HL-60/S4 treated with phorbol 12-myristate 13-acetate at 8.2 ng/mL for 4 days and 3 days (cell line): Measurements from ENCODE around the gene B2M.
"Not testable (repeated sequence)": the region's sequence is repeated elsewhere in the genome, so short reads cannot be mapped to it uniquely, and the experiment has no call there.

Experiments used
- in situ Hi-C: fragments of 300-500 bp; cut with MboI; formaldehyde crosslinking; loops from 2 replicates; pipeline ENCODE4 v1.15.0; 2022; ENCODE audit warnings: low sequenced_read_pairs

B2M gene

GRCh38 chr15:44711096-44711742 is at the start of gene B2M, which contains the start of gene PATL2:
TSS of gene B2M (plus strand) at chr15:44711517. CDS start at chr15:44711547, 30 bp downstream.
TSS of gene PATL2 (minus strand) at chr15:44711323. CDS start at chr15:44676490, 34,833 bp downstream.
- in situ Hi-C loops = no loop called here

- in situ Hi-C loops = no loop called here
These were observed 49.7 kb upstream of the B2M start for GRCh38 chr15:44661576-44661975.

DNA sequence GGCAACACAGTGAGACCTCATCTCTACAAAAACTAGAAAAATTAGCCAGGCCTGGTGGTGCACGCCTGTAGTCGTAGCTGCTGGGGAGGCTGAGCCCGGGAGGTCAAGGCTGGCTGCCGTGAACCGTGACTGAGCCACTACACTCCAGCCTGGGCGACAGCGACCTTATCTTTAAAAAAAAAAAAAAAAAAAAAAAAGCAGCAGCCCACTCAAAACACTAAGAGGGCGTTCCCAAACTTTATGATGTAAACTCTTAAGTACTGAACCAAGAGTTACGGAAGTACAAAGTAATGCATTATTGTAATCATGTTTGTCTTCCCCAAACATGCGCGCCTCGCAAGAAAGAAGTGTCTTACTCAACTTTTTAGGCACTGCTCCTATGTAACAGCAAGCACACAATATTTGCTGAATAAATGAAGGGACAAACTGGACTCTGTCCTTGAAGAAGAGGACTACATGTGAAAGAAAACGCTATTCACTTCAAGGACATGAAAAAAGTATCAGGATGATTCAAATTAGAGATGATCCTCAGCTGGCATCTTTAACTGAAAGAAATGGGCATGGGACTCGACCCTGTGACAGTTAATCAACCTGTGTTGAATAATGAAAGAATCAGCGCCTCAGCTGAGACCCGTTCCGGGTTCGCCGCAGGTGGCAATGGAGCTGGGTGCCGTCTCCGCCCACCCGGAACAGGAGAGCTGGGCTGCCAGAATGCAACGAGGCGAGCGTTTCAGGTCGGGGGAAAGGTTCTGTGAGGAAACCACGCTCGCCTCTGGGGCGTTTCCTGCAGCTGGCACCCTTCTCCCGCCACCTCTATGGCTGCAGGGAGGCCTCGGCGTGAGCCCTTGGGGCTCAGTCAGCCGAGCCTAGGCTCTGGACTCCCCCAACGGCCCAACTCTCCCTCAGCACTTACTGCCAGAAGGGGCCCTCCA is 48.6 kb upstream of the B2M start:
- in situ Hi-C loops = no loop called here

DNA sequence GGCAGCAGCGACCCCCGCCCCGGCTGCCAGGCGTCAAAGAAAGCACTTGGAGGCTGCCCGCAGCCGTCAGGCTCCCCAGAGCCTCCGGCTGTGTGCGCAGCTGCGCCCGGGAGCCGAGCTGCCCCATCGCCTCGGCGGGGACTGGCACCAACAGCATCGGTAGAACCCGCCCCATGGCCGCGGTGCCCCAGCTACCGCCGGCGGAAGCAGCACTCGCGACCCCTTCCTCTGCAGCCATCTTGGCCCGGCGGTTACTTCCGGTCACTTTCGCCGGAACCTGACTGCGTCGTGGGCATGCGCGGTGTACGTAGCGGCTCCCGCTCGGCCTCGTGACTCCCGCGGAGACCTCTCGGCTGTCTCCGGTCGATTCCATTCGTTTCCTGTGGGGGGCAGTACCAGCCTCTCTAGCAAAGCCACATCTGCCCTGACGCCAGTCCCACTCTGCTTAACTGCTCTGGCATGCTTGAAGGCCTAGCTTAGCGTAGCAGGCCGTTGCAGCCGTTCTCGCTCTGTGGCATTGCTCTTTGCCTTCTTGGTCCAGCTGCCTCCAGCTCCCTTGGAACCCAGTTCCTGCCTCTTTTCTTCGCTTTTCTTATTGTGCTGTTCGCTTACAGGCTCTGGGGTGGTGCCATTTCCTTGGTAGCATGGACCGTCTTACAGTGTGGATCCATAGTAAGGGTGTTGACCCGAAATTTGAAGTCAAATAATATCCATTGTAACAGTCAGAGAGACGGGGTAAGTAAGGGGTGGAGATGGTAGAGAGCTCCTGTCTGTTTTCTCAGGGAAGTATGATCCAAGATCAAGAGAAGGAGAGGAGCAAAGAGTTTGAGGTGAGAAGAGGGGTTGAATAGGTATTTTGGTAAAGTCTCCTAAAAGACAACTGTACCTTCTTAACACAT is 47.7 kb upstream of the B2M start, which contains the start of gene SPG11:
SPG11 (minus strand) TSS at position 253 of the 899 bp plus-strand sequence; CDS start at position 238, 15 bp downstream.
- in situ Hi-C loops = no loop called here

GRCh38 chr15:44666210-44667038 is 44.9 kb upstream of the B2M start:
- in situ Hi-C loops = no loop called here

GRCh38 chr15:44667039-44667360 is 44.3 kb upstream of the B2M start:
- in situ Hi-C loops = no loop called here

DNA sequence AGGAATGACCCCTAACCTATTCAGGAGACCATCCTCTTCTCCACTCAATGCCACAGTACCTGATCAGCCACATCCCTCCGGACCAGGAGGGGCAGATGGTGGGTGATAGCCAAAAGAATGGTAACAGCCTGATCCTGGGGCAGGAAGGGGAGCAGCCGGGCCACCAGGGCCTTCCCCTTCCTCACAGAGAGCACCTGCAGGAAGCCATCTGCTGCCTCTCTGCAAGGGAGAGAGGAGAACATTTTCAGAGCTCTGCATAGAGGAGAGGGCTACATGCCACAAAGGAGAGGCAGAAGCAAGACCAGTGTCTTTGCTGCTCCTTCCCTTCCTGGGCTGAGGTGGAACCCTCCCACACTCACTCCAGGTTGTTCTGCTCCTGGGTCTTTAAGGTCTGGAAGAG is 42.4 kb upstream of the B2M start:
- in situ Hi-C loops = no loop called here

DNA sequence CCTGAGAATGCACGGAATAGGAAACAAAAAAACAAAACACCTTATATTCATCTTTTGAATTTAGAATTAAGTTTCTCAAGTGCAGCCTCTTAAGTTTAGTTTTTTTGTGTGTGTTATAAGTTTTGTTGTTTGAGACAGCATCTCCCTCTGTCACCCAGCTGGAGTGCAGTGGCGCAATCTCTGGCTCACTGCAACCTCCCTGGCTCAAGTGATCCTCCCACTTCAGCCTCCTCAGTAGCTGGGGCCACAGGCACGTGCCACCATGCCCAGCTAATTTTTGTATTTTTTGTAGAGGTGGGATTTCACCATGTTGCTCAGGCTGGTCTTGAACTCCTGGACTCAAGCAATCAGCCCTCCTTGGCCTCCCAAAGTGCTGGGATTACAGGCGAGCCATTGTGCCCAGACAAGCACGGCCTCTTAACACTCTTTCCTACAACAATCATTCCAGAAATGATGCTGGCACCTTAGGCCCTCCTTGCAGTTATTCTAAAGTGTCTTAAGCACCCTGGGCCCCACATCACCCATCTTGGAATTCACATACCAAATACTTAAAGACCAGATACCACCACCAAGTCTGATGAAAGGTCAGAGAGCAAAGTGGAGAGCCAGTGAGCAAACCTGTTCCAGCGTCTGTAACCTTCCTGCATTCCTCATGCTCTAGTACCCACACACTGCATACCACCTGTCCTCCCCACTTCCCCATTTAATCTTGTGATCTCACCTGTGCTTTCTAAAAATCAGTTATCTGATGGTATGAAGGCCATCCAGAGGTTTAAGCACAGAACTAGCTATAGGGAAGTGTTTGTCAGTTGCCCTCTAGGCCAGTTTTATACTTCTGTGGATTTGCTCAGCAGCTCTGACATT is 41.0 kb upstream of the B2M start:
- in situ Hi-C loops = no loop called here

DNA sequence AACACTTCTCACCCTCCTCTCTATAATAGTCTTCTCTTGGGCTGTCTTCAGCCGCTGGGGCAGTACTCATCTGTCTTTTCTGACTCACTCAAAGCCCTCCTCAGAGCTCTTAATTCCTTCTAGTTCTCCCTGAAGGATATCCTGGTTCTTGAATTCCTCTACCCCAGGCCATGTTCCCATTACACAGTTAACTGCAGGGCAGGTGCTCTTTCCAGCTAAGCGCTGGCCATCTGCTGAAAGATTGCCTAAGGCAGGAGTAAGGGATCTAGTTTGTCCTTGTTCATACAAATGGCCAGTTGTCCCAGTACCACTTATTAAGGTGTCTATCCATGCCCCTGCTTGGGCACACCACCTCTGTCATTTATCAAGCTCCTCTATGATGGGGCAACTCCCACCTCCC is 37.7 kb upstream of the B2M start:
- in situ Hi-C loops = no loop called here

DNA sequence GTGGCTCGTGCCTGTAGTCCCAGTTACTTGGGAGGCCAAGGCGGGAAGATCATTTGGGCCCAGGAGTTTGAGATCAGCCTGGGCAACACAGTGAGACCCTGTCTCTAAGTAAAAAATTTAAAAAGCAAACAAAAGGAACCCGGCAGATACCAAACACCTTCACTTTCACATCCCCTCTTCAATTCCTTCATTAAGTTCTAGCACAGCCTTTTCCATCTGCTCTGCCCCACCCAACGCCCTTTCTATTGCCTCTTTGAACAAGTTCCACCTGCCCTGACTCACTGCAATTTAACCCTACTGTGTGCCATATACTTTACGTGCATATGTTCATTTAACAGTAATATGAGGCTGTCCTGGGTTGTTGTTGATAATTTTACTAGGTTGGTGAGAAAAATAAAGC is 35.4 kb upstream of the B2M start:
- in situ Hi-C loops = no loop called here

GRCh38 chr15:44676676-44677075 is 34.6 kb upstream of the B2M start:
- in situ Hi-C loops = no loop called here

DNA sequence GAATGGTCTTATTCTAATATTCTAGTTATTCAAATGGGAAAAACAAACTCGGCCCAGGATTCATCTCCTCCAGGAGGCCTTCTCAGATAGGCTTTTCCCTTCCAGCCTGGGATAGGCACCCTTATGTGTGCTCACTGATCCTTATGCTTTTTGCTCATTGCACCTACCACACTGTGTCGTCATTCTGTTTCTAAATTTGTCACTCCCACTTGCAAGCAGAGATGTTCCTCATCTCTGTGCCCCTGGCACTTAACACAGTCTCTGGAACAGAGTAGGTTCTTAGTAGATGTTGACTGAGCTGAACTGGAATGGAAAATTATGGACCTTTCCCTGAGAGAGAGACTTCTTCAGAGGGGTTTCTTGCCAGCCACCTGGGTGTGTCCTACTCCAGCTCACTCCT is 29.1 kb upstream of the B2M start:
- in situ Hi-C loops = no loop called here

- in situ Hi-C loops = not testable (repeated sequence)
These were observed 28.3 kb upstream of the B2M start for GRCh38 chr15:44682809-44683682.

- in situ Hi-C loops = not testable (repeated sequence)
These were observed 22.0 kb upstream of the B2M start for GRCh38 chr15:44689318-44689717.

- in situ Hi-C loops = not testable (repeated sequence)
These were observed 21.1 kb upstream of the B2M start for GRCh38 chr15:44690245-44690644.

- in situ Hi-C loops = no loop called here
These were observed 18.7 kb upstream of the B2M start for GRCh38 chr15:44692659-44693058.

DNA sequence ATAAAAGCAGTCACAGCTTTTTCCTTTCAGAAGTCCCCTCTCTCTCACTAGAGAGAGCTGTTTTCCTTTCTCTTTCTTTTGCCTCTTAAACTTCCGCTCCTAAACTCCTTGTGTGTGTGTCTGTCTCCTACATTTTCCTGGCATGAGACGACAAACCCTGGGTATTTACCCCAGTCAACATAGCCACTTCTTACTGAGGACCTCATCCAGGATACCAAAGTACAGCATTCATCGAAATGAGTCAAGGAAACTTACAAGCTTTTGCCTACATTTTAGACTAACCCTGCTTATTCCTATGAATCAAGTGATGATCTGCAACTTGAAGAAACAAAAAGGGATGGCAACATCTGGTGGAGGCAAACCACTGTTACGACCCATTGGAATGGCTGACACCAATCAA is 16.9 kb upstream of the B2M start:
- in situ Hi-C loops = no loop called here

GRCh38 chr15:44695294-44695693 is 16.0 kb upstream of the B2M start:
- in situ Hi-C loops = no loop called here
